DOHH2 (cell line): ENCODE data around the gene GBA3.

Experiments used
- EZH2phosphoT487 ChIP-seq: fragments of 200-600 bp; sonication (generic); IDR thresholded peaks from 2 replicates; pipeline ENCODE4 v1.6.1; 2017; ENCODE audit warnings: borderline replicate concordance, mild to moderate bottlenecking, antibody characterized with exemption, low read length, moderate library complexity, mixed read lengths
- TF ChIP-seq, protein P1 (sequence below): fragments of 200-600 bp; sonication (generic); IDR thresholded peaks from one replicate; pipeline ENCODE4 v1.5.1; 2014; ENCODE audit warnings: antibody characterized with exemption, mild to moderate bottlenecking, low read depth, low read length; ENCODE audit not compliant: poor library complexity, severe bottlenecking

GRCh38 chr4:22653752-22654151, 39.0 kb upstream of the GBA3 start:
- TF ChIP-seq, protein P1, sequence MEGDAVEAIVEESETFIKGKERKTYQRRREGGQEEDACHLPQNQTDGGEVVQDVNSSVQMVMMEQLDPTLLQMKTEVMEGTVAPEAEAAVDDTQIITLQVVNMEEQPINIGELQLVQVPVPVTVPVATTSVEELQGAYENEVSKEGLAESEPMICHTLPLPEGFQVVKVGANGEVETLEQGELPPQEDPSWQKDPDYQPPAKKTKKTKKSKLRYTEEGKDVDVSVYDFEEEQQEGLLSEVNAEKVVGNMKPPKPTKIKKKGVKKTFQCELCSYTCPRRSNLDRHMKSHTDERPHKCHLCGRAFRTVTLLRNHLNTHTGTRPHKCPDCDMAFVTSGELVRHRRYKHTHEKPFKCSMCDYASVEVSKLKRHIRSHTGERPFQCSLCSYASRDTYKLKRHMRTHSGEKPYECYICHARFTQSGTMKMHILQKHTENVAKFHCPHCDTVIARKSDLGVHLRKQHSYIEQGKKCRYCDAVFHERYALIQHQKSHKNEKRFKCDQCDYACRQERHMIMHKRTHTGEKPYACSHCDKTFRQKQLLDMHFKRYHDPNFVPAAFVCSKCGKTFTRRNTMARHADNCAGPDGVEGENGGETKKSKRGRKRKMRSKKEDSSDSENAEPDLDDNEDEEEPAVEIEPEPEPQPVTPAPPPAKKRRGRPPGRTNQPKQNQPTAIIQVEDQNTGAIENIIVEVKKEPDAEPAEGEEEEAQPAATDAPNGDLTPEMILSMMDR = no peak
- TF ChIP-seq EZH2phosphoT487 = no peak
